ENCODE data around the gene PKD2. TPM values are rescaled to one million over a fixed set of nuclear protein-coding genes. Genes with fewer than 3 reads are reported as not detected.

PKD2 gene
- polyA plus RNA-seq, 3 donors, result 1.2 to 9.7 (median 2.4) TPM

- Histone ChIP-seq H3K4me3 (replicated peaks in 1 of 3; ENCODE audit: low read depth in 2 of 3, low read length in 3 of 3) (no peak overlapping the region), H3K27ac (ENCODE audit: low read depth in 1 of 2, low read length in 2 of 2) (no peak overlapping the region), H3K4me1 (ENCODE audit: control insufficient read depth in 1 of 2, insufficient read depth in 2 of 2, low read length in 2 of 2) (peaks cover 4 to 8% of the 10 kb centered on the region in 2 donors), H3K4me2 (replicated peaks; ENCODE audit: extremely low read depth, low read length, poor library complexity, severe bottlenecking) (no peak overlapping the region), H3K9ac (ENCODE audit: insufficient read depth, low read length, poor library complexity, severe bottlenecking) (no peak overlapping the region), H3K79me2 (ENCODE audit: insufficient read depth, low read length) (no peaks in the 10 kb centered on the region), H3K36me3 (replicated peaks in 1 of 2; ENCODE audit: control insufficient read depth in 1 of 2, insufficient read depth in 2 of 2, low read length in 2 of 2) (no peaks in the 10 kb centered on the region), H3K9me3 (replicated peaks in 1 of 2; ENCODE audit: control insufficient read depth in 1 of 2, insufficient read depth in 1 of 2, low read length in 2 of 2) (no peaks in the 10 kb centered on the region), H2AFZ (ENCODE audit: insufficient read depth, low read depth, low read length, poor library complexity, severe bottlenecking) (no peak overlapping the region), H4K20me1 (ENCODE audit: insufficient read depth, low read length) (no peaks in the 10 kb centered on the region), H3K27me3 (ENCODE audit: control insufficient read depth in 2 of 2, insufficient read depth in 2 of 2, low read length in 2 of 2) (no peaks in the 10 kb centered on the region)
- H3K4me3 Mint-ChIP-seq, result no peak overlapping the region
- TF ChIP-seq CTCF (IDR thresholded peaks at IDR 0.05), result no peak
- peak; percentile 32 to 58 (median 45) for DNase-seq
- H3K4me1 Mint-ChIP-seq, result peaks cover 12% of the 10 kb centered on the region
- intact Hi-C loops (cut with micrococcal nuclease), result no loop called here
- peak overlapping the region in 3 of 7 donors; percentile 18 to 68 (median 40) for H3K27ac Mint-ChIP-seq
- WGBS (ENCODE audit: insufficient coverage), result 0% methylated on average over 1 of the region's 6 CpGs
- H3K27me3 Mint-ChIP-seq (ENCODE audit: low read depth in 3 of 3), result peaks cover 0 to 7% (median 3%) of the 10 kb centered on the region in 3 donors
- H3K9me3 Mint-ChIP-seq, result peaks cover 0 to 3% (median 0%) of the 10 kb centered on the region in 7 donors
- H3K36me3 Mint-ChIP-seq, result no peaks in the 10 kb centered on the region
These were observed 93.7 kb downstream of the PKD2 start for GRCh38 chr4:88101165-88101564.

DNA sequence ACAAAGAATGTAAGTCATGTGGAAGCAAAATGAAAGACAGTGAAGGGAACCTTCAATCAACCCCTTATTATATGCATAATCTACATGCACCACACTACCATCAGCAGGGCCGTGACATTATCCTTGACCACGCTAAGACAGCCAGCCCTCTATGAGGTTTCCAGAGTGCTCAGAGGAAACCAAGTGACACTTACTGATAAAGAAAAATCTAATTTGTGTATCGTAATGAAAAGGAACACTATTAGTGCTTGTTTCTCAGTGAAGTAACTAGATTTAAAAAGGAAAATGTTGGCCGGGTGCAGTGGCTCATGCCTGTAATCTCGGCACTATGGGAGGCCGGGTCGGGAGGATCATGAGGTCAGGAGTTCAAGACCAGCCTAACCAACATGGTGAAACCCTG, 94.6 kb downstream of the PKD2 start:
- H3K4me3 ChIP-seq (replicated peaks in 1 of 3; ENCODE audit: low read depth in 2 of 3, low read length in 3 of 3), result no peak overlapping the region
- H3K4me1 ChIP-seq (ENCODE audit: control insufficient read depth in 1 of 2, insufficient read depth in 2 of 2, low read length in 2 of 2), result peaks cover 4 to 8% of the 10 kb centered on the region in 2 donors
- Mint-ChIP-seq H3K27ac (no peak overlapping the region), H3K4me1 (peaks cover 12% of the 10 kb centered on the region), H3K9me3 (peaks cover 0 to 3% (median 0%) of the 10 kb centered on the region in 7 donors), H3K36me3 (no peaks in the 10 kb centered on the region), H3K4me3 (no peak overlapping the region), H3K27me3 (ENCODE audit: low read depth in 3 of 3) (peaks cover 0 to 10% (median 3%) of the 10 kb centered on the region in 3 donors)
- intact Hi-C loops (cut with micrococcal nuclease), result no loop called here
- no peak overlapping the region for H2AFZ ChIP-seq (ENCODE audit: insufficient read depth, low read depth, low read length, poor library complexity, severe bottlenecking)
- TF ChIP-seq CTCF (IDR thresholded peaks at IDR 0.05), result no peak
- H4K20me1 ChIP-seq (ENCODE audit: insufficient read depth, low read length), result no peaks in the 10 kb centered on the region
- WGBS (ENCODE audit: insufficient coverage), result 72% methylated on average over 6 of the region's 7 CpGs
- no peak overlapping the region for H3K9ac ChIP-seq (ENCODE audit: insufficient read depth, low read length, poor library complexity, severe bottlenecking)
- no peak overlapping the region for H3K27ac ChIP-seq (ENCODE audit: low read depth in 1 of 2, low read length in 2 of 2)
- no peak overlapping the region for H3K4me2 ChIP-seq (replicated peaks; ENCODE audit: extremely low read depth, low read length, poor library complexity, severe bottlenecking)
- H3K36me3 ChIP-seq (replicated peaks in 1 of 2; ENCODE audit: control insufficient read depth in 1 of 2, insufficient read depth in 2 of 2, low read length in 2 of 2), result no peaks in the 10 kb centered on the region
- no peaks in the 10 kb centered on the region for H3K27me3 ChIP-seq (ENCODE audit: control insufficient read depth in 2 of 2, insufficient read depth in 2 of 2, low read length in 2 of 2)
- DNase-seq, result no peak
- H3K79me2 ChIP-seq (ENCODE audit: insufficient read depth, low read length), result no peaks in the 10 kb centered on the region
- H3K9me3 ChIP-seq (replicated peaks in 1 of 2; ENCODE audit: control insufficient read depth in 1 of 2, insufficient read depth in 1 of 2, low read length in 2 of 2), result no peaks in the 10 kb centered on the region

Measured in CD14-positive monocyte (primary cell).